Loucy (cell line): ENCODE measurements around the gene GNB1.

ENCODE experiments used
- H2AFZ ChIP-seq: fragments of 200-600 bp; sonication (generic); 2 replicates; pipeline ENCODE4 v1.6.0; 2016; ENCODE audit warnings: antibody characterized with exemption, mild to moderate bottlenecking, low read length, moderate library complexity
- H3F3A ChIP-seq: fragments of 200-600 bp; 2 replicates; pipeline ENCODE4 v1.6.0; 2016; ENCODE audit warnings: antibody characterized with exemption, low read depth, mild to moderate bottlenecking
- H3K27me3 ChIP-seq: fragments of 200-600 bp; sonication (generic); 2 replicates; pipeline ENCODE4 v1.6.1; 2014; ENCODE audit warnings: low read length, mild to moderate bottlenecking; ENCODE audit not compliant: insufficient read depth, poor library complexity, severe bottlenecking
- H3K36me3 ChIP-seq: fragments of 200-600 bp; sonication (generic); 2 replicates; pipeline ENCODE4 v1.6.1; 2016; ENCODE audit warnings: low read length; ENCODE audit not compliant: insufficient read depth
- H3K4me1 ChIP-seq: fragments of 200-600 bp; sonication (generic); 2 replicates; pipeline ENCODE4 v1.5.1; 2014; ENCODE audit warnings: low read length, mild to moderate bottlenecking; ENCODE audit not compliant: insufficient read depth, poor library complexity, severe bottlenecking
- H3K4me2 ChIP-seq: fragments of 200-600 bp; sonication (generic); 2 replicates; pipeline ENCODE4 v1.6.0; 2014; ENCODE audit warnings: antibody characterized with exemption, low read length, low read depth, mild to moderate bottlenecking; ENCODE audit not compliant: poor library complexity, severe bottlenecking
- H3K4me3 ChIP-seq: fragments of 200-600 bp; sonication (generic); 2 replicates; pipeline ENCODE4 v1.5.1; 2014; ENCODE audit warnings: low read length, mild to moderate bottlenecking, mixed read lengths; ENCODE audit not compliant: poor library complexity, severe bottlenecking
- H3K79me2 ChIP-seq: fragments of 200-600 bp; sonication (generic); 2 replicates; pipeline ENCODE4 v1.6.1; 2014; ENCODE audit warnings: low read length; ENCODE audit not compliant: insufficient read depth
- H3K9ac ChIP-seq: fragments of 200-600 bp; sonication (generic); 2 replicates; pipeline ENCODE4 v1.6.0; 2014; ENCODE audit warnings: mild to moderate bottlenecking, low read depth, low read length, moderate library complexity; ENCODE audit not compliant: poor library complexity, severe bottlenecking
- H3K9me2 ChIP-seq: fragments of 200-600 bp; sonication (generic); replicated peaks from 2 replicates; pipeline ENCODE4 v1.6.1; 2016; ENCODE audit warnings: low read depth, low read length, mixed read lengths
- H3K9me3 ChIP-seq: fragments of 200-600 bp; sonication (generic); 2 replicates; pipeline ENCODE4 v1.6.1; 2014; ENCODE audit warnings: mild to moderate bottlenecking, antibody characterized with exemption, low read length, low read depth; ENCODE audit not compliant: insufficient read depth
- H4K20me1 ChIP-seq: fragments of 200-600 bp; sonication (generic); 2 replicates; pipeline ENCODE4 v1.6.0; 2014; ENCODE audit warnings: antibody characterized with exemption, low read length, mild to moderate bottlenecking; ENCODE audit not compliant: insufficient read depth, poor library complexity, severe bottlenecking
- EZH2phosphoT487 ChIP-seq: fragments of 200-600 bp; IDR thresholded peaks from 2 replicates; pipeline ENCODE4 v1.6.1; 2018; ENCODE audit warnings: antibody characterized with exemption, mild to moderate bottlenecking, moderate library complexity, borderline replicate concordance
- TF ChIP-seq, protein P1 (sequence below): fragments of 200-600 bp; sonication (generic); conservative IDR thresholded peaks from 2 replicates; pipeline ENCODE4 v1.5.1; 2014; ENCODE audit warnings: mild to moderate bottlenecking, antibody characterized with exemption, low read length

Gene GNB1

DNA sequence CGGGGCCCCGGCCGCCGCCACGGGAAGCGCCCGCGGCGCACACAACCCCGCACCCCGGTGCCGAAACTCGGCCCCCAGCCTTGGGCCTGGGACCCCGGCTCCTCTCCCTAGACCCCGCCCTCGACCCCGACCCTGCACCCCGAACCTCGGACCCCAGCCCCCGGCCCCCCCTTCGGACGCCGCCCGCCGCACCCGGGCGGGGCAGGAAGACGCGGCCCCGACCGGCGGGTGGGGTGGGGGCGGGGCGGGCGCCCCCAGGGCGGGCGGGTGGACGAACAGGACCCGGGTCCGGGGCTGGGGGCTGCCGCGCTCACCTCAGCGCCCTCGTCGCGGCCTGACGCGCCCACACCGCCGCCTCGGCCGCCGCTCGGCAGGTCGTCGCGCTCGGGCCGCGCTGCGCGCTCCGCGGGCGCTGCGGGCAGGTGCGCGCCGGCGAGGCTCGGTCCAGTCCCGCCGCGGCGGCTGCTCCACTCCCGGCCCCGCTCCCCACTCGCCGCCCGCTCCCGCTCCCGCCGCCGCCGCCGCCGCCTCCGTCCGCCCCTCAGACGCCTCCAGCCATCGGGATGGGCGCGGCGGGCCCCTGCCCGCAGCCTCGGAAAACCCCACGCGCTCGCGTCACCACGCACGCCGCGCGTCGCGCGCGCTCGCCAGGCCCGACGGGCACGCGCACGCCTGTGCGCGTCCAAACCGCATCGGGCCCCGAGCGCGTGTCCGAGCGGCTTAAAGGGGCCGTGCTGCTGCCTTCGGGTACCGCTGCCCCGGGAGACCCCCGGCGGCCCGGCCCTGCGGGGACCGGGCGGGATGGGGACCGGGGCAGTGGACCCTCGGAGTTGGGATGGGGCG, at the start of gene GNB1:
Gene GNB1, minus strand, starts transcription at position 582 of the 843 bp plus-strand sequence. CDS start 65,634 bp downstream, outside the sequence.
- H3K27me3 ChIP-seq = peaks cover 7% of the 10 kb centered on the region
- H2AFZ ChIP-seq = peak within 1 kb of the TSS; percentile 91
- H3K9me2 ChIP-seq = no peaks in the 10 kb centered on the region
- no peaks in the 10 kb centered on the region for H3K9me3 ChIP-seq
- no peaks in the 10 kb centered on the region for H3K36me3 ChIP-seq
- TF ChIP-seq EZH2phosphoT487 = no peak
- TF ChIP-seq, protein P1, sequence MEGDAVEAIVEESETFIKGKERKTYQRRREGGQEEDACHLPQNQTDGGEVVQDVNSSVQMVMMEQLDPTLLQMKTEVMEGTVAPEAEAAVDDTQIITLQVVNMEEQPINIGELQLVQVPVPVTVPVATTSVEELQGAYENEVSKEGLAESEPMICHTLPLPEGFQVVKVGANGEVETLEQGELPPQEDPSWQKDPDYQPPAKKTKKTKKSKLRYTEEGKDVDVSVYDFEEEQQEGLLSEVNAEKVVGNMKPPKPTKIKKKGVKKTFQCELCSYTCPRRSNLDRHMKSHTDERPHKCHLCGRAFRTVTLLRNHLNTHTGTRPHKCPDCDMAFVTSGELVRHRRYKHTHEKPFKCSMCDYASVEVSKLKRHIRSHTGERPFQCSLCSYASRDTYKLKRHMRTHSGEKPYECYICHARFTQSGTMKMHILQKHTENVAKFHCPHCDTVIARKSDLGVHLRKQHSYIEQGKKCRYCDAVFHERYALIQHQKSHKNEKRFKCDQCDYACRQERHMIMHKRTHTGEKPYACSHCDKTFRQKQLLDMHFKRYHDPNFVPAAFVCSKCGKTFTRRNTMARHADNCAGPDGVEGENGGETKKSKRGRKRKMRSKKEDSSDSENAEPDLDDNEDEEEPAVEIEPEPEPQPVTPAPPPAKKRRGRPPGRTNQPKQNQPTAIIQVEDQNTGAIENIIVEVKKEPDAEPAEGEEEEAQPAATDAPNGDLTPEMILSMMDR = no peak
- H3K9ac ChIP-seq = peak within 1 kb of the TSS; percentile 97
- peaks cover 59% of the 10 kb centered on the region for H3K4me1 ChIP-seq
- no peaks in the 10 kb centered on the region for H3F3A ChIP-seq
- H3K4me2 ChIP-seq = peak within 1 kb of the TSS; percentile 96
- H3K79me2 ChIP-seq = peaks cover 67% of the 10 kb centered on the region
- peak within 1 kb of the TSS; percentile 90 for H3K4me3 ChIP-seq
- H4K20me1 ChIP-seq = peaks cover 42% of the 10 kb centered on the region

DNA sequence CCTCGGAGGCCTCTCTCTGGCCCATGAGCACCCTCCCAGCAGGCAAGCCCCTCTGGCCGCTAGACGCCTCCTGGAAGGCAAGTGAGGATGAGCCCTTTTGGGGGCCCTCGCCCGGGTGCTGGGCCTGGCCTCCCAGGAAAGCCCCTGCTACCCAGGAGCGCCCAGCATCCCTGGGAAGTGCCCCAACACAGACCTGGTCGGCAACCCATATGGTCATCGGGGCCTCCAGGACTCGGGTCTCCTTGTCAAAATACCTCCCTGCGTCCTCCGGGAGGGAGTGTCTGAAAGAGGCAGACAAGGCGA, 49.2 kb upstream of the GNB1 start:
- H3K27me3 ChIP-seq = no peaks in the 10 kb centered on the region

DNA sequence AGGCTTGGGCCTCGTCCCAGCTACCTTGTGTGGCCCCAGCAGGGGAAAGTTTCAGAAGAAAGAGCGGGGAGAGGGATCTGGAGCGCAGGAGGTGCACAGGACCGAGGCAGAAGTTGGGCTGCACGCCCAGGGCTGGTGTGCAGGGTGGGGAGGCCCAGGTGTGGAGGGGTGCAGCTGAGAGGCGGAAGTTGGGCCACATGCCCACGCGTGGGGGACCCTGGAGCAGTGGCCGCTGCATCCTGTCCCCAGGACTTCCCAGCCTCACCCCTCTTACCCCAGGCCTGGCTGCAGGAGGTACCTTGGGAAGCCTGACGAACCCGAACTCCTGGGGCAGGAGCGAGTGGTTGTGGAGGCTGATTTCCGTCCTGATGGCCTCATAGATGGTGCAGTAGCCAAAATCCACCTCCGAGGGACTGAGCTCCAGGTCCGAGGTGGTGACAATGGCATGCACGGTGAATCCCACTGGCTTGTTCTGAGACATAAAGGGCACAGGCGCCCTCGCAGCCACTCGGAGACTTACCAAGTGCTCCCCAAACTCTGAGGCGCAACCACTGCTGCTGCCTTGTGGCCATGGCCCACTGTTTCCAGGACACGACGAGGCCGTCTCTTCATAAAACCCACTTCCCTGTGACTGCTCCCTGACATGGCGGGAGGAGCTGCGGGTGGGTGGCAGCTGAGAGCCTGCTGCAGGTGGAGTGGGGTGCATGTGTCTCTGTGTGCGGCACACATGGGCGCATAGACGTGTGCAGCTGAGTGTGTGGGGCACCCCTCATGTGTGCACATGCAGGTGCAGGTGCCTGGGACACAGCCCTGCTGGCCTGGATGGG, 48.6 kb upstream of the GNB1 start:
- Histone ChIP-seq H3K36me3 (no peaks in the 10 kb centered on the region), H3K27me3 (no peaks in the 10 kb centered on the region), H3K4me3 (no peak overlapping the region), H3F3A (no peaks in the 10 kb centered on the region), H4K20me1 (no peaks in the 10 kb centered on the region), H2AFZ (no peak overlapping the region), H3K4me1 (no peaks in the 10 kb centered on the region), H3K9ac (no peak overlapping the region), H3K9me3 (no peaks in the 10 kb centered on the region), H3K9me2 (no peaks in the 10 kb centered on the region), H3K79me2 (no peaks in the 10 kb centered on the region), H3K4me2 (no peak overlapping the region)
- TF ChIP-seq, protein P1 = no peak

More for the DNA sequence above, 49.2 kb upstream of the GNB1 start:
- no peak for TF ChIP-seq EZH2phosphoT487
- TF ChIP-seq, protein P1 = no peak
- H4K20me1 ChIP-seq = no peaks in the 10 kb centered on the region
- no peak overlapping the region for H3K9ac ChIP-seq
- no peak overlapping the region for H2AFZ ChIP-seq
- H3K4me1 ChIP-seq = no peaks in the 10 kb centered on the region
- no peaks in the 10 kb centered on the region for H3K9me3 ChIP-seq
- no peaks in the 10 kb centered on the region for H3K79me2 ChIP-seq
- H3K4me3 ChIP-seq = no peak overlapping the region
- no peaks in the 10 kb centered on the region for H3K9me2 ChIP-seq
- no peak overlapping the region for H3K4me2 ChIP-seq
- no peaks in the 10 kb centered on the region for H3K36me3 ChIP-seq
- no peaks in the 10 kb centered on the region for H3F3A ChIP-seq
